RCC 7860 (cell line): ENCODE data around the gene ACBD4.

ENCODE experiments used
- DNase-seq: peaks from one replicate; pipeline ENCODE4 v3.0.0-alpha.2; 2015; ENCODE audit warnings: low spot score
- FAIRE-seq: peaks from 2 replicates; lab custom pipeline; 2012; peaks lifted over from hg19 to GRCh38; lab: Jason Lieb, UNC

The ACBD4 gene, protein sequence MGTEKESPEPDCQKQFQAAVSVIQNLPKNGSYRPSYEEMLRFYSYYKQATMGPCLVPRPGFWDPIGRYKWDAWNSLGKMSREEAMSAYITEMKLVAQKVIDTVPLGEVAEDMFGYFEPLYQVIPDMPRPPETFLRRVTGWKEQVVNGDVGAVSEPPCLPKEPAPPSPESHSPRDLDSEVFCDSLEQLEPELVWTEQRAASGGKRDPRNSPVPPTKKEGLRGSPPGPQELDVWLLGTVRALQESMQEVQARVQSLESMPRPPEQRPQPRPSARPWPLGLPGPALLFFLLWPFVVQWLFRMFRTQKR

DNA sequence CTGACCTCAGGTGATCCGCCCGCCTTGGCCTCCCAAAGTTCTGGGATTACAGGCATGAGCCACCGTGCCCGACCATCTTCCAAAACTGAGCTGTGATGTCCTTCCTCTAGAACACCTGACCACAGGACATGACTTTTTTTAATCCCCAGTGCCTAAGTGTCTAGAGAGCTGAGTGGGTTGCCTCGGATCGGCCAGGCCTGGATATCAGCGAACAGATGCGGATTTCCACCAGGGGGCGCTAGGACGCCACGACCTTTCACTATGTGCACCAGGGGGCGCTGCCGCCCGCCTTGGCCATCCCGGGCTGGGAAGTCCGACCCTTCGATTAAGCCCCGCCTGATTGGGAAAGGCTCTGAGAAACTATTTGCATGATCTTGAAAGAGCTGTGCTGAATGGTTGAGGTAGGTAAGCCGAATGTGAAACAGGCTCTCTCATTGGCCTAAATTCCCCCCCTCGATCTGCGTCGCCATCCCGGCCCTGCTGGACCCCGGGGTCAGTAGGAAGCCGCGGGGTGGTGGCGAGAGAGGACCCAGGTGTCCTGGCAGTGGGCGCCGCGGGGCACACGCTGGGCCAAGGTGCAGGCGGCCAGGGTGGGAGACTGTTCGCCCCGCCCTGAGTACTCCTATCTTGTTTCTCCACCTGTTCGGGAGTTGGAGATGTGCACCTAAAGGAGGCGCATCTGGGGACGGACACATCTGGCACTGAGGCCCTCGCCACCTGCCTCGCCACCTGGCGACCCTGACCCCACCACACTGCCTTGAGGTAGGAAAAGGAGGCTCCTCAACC lies at the start of gene ACBD4:
Gene ACBD4, plus strand, starts transcription at position 496 of the 786 bp plus-strand sequence. CDS start 458 bp downstream, outside the sequence.
- FAIRE-seq (peak; percentile 86), DNase-seq (peak; percentile 91)

DNA sequence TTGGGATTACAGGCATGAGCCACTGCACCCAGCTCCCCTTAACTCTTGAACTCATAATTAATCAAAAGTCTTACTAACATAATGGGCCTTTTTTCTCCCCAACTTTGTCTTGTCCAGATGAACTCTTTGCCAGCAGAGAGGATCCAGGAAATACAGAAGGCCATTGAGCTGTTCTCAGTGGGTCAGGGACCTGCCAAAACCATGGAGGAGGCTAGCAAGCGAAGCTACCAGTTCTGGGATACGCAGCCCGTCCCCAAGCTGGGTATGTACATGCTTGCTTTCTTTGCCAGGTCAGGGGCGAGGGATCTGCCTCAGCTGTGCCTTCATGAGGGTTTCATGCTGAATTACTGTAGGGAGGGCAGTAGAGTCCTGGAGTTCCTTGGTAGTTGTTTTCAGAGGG lies 49.1 kb upstream of the ACBD4 start:
- no peak for DNase-seq
- no peak for FAIRE-seq

DNA sequence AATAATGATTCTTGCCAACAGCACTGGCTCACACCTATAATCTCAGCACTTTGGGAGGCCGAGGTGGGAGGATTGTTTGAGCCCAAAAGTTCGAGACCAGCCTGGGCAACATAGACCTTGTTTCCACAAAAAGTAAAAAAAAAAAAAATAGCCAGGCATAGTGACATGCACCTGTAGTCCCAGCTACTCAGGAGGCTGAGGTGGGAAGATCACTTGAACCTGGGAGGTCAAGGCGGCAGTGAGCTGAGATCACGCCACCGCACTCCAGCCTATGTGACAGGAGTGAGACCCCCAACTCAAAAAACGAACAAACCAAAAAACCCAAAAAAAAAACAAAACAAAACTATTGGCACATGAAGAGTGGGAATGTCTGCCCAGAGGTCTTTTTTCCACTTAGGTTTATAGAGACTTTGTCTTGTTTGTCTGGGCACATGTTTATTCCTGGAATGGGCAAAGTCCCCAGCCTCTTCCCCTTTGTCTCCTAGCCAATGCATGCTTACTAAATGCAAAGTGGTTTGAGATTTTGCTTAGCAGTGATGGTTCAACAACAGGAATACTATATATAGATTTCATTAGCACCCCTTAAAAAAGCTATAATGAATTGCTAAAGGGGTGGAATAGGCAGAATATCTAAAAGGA lies 48.5 kb upstream of the ACBD4 start:
- DNase-seq (no peak), FAIRE-seq (no peak)

DNA sequence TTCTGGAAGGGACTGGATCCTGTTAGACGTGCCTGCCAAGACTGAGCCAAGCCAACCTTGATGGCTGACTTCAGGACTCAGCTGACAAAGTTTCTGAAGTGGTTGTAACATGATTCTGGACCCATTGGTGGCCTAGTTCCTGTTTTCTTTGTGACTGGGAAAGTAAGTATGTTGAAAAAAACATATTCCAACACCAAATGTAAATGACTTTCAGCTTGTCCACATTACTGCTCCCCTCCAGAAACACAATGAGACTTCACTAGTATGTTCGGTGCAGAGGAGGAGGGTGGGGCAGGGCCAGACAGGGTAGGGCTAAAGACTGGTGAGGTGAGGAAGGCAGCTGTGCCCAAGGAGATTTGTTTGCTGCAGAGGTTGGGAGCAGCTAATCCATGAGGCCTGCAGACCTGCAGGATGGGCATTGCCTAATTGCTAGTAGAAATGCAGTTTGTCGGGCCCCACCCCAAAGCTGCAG lies 47.9 kb upstream of the ACBD4 start:
- no peak for FAIRE-seq
- no peak for DNase-seq

DNA sequence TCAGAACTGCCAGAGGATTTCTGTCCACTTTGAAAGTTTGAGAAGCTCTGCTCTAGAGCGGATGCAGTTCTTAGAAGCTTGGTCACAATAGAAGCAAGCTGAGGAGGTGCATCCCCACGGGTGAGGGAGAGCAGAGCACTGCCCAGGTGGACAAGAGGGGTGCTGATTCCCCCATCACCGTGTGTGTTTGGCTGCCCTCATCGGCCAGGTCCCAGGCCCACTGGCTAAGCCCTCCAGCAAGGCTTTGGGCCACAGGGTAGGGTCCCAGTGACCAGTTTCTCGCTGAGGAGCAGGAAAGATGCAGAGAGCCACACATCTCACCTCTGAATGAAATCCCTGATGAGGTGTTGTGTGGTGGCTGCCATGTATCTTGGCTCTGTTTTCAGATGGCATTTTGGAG lies 47.5 kb upstream of the ACBD4 start:
- DNase-seq (no peak), FAIRE-seq (no peak)

DNA sequence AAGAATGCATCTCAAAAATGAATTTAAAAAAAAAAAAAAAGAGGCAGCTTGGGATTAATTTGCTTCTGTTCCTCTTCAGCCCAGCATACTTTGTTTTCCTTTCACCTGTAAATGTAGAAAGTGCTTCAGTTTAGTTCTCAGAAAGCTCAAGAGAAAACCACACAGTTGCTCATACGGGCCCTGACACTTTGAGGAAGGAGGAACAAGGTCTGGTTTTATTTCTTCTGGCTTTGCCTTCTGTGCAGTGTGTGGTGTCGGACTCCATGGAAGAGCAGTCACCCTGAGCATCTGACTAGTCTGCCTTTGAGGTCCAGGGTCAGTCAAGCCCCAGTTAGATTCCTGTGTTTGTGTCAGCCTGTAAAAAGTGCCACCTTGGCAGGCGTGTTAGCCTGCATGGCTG lies 46.7 kb upstream of the ACBD4 start:
- FAIRE-seq = no peak
- DNase-seq = no peak

DNA sequence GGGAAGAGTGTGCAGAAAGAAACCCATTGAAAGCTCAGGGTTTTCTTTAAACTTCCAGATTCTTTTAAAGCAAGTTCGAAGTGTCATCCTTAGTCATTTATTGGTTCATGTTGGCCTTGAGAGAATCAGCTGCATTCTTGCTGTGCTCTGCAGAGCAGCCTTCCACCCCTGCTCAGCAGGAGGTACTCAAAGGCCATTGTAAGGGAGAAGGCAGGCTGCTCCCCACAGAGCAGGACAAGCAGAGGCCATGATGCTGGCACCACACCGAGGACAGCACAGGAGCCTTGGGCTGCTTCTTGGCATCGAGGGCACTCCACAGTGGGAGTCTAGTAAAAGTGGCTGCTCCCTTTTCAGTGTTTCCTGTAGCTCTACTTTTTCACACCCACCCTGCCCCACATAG lies 44.8 kb upstream of the ACBD4 start:
- no peak for DNase-seq
- no peak for FAIRE-seq

DNA sequence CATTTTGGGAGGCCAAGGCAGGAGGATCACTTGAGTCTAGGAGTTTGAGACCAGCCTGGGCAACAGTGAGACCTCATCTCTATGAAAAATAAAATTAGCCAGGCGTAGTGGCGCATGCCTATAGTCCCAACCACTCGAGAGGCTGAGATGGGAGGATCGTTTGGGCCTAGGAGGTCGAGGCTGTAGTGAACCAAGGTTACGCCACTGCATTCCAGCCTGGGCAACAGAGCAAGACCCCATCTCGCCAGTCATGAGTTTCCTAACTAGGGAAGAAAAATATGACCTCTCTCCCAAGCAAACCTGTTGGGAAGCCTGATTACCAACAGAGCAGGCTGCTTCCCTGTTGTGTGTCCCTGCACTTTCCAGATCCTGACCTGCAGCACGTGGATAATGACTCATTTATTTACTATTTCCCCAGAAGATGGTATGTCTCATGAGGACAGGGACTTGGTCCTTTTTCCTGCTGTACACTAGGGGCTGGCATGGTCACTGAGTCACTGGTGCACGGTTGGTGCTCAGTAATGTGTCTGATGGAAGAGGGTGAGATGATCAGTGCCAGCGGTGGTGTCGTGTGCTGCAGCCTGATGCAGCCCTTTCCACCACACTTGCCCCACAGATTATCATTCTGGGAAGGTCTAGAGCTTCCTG lies 43.6 kb upstream of the ACBD4 start:
- peak; percentile 23 for DNase-seq
- no peak for FAIRE-seq

DNA sequence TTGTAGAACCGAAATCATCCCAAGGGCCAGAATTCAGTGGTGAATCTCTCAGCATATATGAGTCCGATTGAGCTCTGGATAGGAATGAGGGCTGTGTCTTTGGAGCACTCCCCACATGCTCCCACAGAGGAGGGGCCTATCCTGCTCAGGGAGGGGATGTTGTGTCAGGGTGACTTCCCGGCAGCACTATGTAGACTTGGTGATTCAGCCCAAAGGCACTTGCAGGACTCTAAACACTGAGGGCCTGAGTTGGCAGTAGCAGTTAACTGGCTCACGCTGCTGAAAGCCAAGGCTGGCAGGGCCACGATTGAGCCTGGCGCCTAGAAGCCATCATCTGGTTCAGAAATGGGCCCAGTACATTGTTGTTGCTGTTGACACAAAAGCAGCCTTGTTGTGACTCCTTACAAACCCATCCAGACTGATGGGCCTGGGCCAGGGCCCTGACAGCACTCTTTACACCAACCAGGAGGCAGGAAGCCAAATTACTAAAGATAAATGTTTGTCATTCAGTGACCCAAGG lies 42.5 kb upstream of the ACBD4 start:
- FAIRE-seq (peak; percentile 95), DNase-seq (peak; percentile 93)

DNA sequence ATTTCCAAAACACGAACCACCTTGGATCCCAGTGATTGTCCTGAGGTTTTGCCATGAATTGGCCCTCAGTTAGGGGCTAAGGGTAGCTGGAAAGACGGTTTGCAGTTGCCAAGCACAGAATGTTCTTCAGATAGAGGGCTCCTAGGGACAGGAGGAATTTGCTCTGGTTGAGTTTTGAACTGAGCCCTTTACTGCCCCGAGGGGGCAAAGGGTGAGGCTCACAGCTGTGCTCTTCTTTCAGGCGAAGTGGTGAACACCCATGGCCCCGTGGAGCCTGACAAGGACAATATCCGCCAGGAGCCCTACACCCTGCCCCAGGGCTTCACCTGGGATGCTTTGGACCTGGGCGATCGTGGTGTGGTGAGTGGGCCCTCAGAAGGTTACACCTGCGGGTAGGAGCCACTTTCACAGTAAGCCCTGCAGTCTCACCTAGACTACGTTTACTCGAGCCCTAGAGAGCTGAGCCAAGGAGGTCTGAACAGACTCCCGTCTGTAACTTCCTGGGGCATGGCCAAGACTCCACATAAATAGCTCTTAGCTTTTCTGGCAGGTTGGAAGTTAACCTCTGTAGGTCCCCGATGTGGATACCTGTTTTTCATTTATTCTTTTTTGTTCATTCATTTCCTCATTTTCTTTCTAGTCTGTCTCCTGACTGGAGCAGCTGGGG lies 41.9 kb upstream of the ACBD4 start:
- no peak for DNase-seq
- no peak for FAIRE-seq

DNA sequence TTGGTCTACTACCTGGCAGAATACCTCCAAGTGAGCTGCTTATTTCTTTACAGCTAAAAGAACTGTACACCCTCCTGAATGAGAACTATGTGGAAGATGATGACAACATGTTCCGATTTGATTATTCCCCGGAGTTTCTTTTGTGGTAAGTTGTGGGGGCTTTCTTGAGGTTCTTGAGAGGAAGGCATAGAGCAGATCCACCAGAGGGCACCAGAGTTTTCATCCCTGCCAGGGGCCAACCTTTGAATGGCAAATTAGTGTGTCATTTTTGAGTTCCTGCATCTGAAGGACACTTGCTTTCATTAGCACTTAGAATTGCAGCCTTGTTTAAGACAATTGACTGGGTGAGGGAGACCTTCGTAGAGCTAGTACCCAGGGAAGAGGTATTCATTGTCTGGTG lies 39.3 kb upstream of the ACBD4 start:
- FAIRE-seq = no peak

DNA sequence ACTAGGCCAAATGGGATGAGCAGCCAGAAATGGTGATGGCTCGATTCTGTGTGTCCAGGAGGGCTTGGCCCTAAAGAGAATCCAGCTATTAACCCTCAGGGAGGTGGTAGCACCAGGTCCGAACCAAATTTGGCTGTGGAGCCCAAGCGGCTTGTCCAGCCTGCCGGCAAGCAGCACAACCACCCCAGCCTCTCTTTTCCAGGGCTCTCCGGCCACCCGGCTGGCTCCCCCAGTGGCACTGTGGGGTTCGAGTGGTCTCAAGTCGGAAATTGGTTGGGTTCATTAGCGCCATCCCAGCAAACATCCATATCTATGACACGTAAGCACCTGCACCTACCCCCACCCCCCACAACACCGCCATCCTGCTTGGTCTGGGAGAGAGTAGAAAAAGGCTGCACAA lies 38.6 kb upstream of the ACBD4 start:
- FAIRE-seq (no peak), DNase-seq (no peak)

More for the DNA sequence above, 39.3 kb upstream of the ACBD4 start:
- DNase-seq = no peak

DNA sequence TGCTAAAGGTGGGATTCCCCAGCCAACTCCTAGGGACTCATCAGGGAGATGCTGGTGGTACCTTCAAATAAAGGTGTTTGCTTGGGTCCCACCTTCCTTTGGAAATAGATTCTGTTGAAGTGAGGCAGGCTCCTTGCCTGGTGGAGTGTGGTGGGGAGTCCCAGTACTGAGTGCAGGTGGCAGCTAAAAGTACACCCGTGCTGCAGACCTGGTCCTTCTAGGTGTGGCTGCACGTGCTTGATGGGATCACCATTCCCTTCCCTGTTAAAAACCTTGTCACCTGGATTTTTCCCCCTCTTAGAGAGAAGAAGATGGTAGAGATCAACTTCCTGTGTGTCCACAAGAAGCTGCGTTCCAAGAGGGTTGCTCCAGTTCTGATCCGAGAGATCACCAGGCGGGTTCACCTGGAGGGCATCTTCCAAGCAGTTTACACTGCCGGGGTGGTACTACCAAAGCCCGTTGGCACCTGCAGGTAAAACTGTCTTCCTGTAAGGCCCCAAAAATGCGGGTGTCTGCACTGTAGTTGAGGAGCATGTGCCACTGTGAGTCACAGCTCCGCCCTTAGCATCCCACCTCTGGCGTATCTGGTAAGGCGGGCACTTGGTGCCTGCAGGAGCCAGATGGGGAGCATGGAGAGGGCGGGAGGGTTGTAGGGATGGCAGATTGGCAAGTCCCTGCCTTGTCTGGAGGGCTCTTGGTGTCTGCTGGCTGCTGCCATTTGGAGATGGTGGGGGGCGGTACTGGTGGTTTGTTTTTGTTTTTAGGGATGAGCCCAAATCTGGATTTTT lies 37.2 kb upstream of the ACBD4 start:
- DNase-seq (no peak), FAIRE-seq (no peak)

DNA sequence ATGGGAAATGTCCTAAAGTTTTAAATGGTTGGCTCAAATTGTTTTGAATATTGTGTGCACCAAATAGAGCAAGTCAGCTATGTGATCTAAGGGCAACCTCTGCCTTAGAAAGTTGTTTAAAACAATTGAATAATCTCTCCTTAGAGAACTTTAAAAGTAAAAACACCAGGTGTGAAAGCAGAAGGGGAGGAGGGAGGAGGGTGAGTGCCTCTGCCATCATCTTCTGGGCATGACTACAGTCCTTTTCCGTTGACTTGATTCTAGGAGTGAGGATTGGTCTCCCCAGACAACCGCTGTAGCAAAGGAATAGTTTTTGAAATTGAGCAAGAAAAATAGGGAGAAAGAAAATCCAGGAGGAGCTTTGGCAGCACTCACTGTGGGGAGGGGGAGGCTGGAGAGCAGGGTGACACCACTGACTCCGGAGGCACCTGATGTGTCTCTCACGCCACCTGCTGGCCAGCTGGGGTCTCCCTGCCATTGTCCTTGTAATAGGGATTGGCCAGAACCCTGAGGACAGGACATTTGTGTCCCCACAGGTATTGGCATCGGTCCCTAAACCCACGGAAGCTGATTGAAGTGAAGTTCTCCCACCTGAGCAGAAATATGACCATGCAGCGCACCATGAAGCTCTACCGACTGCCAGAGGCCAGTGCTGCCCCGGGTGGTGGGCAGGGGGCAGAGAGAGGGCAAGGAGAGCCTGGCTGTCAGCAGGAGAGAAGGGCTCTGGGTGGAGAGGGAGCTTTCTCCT lies 36.4 kb upstream of the ACBD4 start:
- no peak for FAIRE-seq
- DNase-seq = peak; percentile 47

DNA sequence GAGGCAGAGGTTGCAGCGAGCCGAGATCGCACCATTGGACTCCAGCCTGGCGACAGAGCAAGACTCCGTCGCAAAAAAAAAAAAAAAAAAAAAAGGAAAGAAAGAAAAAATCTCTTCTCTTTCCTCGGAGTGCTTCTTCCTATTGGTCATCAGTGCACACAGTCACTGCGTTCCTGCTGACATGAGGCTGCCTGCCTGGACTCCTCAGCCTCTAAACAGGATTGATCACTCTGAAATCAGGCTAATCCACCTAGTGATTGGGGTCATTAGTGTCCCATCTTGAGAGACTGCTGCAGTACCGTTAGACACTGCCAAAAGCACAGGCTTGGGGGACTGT lies 34.0 kb upstream of the ACBD4 start:
- no peak for DNase-seq
- FAIRE-seq = no peak

DNA sequence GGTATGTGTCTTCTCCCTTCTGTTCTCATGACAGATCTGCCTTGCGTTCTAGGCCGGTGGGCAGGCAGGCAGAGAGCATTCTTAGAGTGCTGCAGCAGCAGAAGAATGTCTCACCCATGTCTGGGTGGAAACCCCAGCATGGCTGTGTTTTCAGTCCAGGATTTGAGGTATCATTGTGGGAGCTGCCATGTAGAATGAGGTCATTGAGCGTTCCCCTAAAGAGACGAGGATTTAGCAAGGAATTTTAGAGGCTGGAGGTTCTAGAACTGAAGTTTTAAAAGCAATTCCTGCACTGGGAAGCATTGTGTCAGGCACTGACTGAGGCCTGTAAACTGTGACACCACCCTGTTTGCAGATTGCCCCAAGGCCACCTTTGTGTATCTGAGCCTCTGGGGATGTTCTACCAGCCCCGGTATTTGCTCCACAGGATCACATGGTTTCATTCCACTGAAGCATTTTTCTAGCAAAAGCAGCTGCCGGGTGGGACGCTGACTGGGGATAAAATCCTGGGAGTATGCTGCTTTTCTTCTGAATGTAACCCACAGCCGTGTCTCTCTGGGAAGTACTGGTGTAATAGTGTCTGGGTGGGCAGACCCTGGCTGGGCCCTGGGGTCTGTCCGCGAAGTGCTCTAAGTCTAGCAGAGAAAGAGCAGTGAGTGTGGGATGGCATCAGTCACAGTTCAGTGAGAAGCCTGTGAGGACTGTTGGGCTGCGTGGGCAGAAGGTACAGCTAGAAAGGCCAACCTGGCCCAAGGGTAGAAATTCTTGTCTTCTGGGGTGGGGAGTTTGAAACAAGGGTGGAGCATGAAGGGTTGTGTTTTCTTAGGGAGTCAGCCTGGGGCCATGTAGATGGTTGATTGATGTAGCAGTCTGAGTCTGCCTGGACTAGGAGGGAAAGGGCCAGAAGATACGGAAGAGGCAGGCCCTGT lies 33.3 kb upstream of the ACBD4 start:
- no peak for DNase-seq
- FAIRE-seq = no peak

DNA sequence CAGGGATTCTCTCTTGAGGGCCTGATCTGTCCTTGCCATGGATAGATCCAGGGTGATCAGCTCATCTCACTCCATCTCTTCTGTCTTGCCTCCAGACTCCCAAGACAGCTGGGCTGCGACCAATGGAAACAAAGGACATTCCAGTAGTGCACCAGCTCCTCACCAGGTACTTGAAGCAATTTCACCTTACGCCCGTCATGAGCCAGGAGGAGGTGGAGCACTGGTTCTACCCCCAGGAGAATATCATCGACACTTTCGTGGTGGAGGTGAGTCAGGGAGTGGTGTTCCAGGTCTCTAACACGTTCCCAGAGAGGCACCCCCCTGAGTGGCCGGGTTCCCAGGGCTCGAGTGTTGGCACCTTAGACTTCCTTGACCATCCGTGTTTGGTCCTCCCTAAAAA lies 32.6 kb upstream of the ACBD4 start:
- FAIRE-seq = no peak
- DNase-seq = no peak

DNA sequence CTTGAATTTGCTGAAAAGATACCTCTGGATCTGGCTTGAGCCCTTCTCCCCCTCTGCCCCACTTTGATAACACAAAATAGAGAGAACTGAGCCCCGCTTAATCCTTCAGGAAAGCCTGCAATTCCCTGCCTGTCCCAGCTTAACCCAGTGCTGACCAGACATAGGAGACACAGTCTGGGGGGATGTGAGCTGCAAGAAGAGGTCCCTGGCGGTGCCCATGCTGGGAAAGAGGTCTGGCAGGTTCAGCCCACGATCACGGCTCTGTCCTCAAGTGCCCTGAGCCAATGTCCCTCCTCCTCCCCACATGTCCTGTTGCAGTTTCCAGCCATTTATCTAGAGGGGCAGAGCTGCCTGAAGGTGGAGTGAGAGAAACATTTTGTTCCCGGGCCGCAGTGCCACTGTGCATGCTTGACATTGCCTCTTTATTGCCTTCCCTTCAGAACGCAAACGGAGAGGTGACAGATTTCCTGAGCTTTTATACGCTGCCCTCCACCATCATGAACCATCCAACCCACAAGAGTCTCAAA lies 32.2 kb upstream of the ACBD4 start:
- FAIRE-seq (no peak), DNase-seq (no peak)
